HepG2 (cell line): ENCODE results near the gene ETS2. TPM values are rescaled to one million over a fixed set of nuclear protein-coding genes. Genes with fewer than 3 reads are reported as not detected.

Experiments used
- BRD4 ChIP-seq: sonication (generic); formaldehyde crosslinking; IDR thresholded peaks from 2 replicates; pipeline ENCODE4 v1.4.0; 2020; ENCODE audit warnings: missing genetic modification reagents
- HNRNPLL ChIP-seq: fragments of 200-400 bp; formaldehyde crosslinking; IDR thresholded peaks from 2 replicates; pipeline ENCODE4 v1.6.1; 2017; ENCODE audit warnings: mild to moderate bottlenecking, low read depth, low read length; ENCODE audit not compliant: poor library complexity, severe bottlenecking
- KDM2A ChIP-seq: sonication (generic); formaldehyde crosslinking; IDR thresholded peaks from 2 replicates; pipeline ENCODE4 v1.4.0; 2020; ENCODE audit warnings: low read depth, missing genetic modification reagents, borderline replicate concordance
- MZF1 ChIP-seq: sonication (generic); formaldehyde crosslinking; IDR thresholded peaks from 2 replicates; pipeline ENCODE4 v1.8.1; 2023; ENCODE audit warnings: mild to moderate bottlenecking, missing genetic modification reagents, borderline replicate concordance
- NAIF1 ChIP-seq: sonication (generic); formaldehyde crosslinking; IDR thresholded peaks from 2 replicates; pipeline ENCODE4 v1.5.0; 2020; ENCODE audit warnings: mild to moderate bottlenecking, missing genetic modification reagents, borderline replicate concordance
- NKX3-1 ChIP-seq: sonication (generic); formaldehyde crosslinking; IDR thresholded peaks from 2 replicates; pipeline ENCODE4 v1.5.0; 2020; ENCODE audit warnings: missing genetic modification reagents
- SAFB2 ChIP-seq: sonication (generic); formaldehyde crosslinking; IDR thresholded peaks from 2 replicates; pipeline ENCODE4 v1.5.1; 2020; ENCODE audit warnings: missing genetic modification reagents, low read depth, mild to moderate bottlenecking, borderline replicate concordance
- SIN3A ChIP-seq: IDR thresholded peaks from 2 replicates; pipeline ENCODE4 v1.6.1; 2011; ENCODE audit warnings: low read depth, mild to moderate bottlenecking, control low read depth, low read length, borderline replicate concordance
- YEATS4 ChIP-seq: sonication (generic); formaldehyde crosslinking; IDR thresholded peaks from 2 replicates; pipeline ENCODE4 v1.4.0; 2020; ENCODE audit warnings: missing genetic modification reagents, borderline replicate concordance
- ZFP36L1 ChIP-seq: sonication (generic); formaldehyde crosslinking; IDR thresholded peaks from 2 replicates; pipeline ENCODE4 v1.8.0; 2022; ENCODE audit warnings: mild to moderate bottlenecking, missing genetic modification reagents, moderate library complexity
- ZFP82 ChIP-seq: sonication (generic); formaldehyde crosslinking; IDR thresholded peaks from 2 replicates; pipeline ENCODE4 v1.5.1; 2020; ENCODE audit warnings: mild to moderate bottlenecking, missing genetic modification reagents, borderline replicate concordance
- ZNF30 ChIP-seq: sonication (generic); formaldehyde crosslinking; IDR thresholded peaks from 2 replicates; pipeline ENCODE4 v1.5.0; 2020; ENCODE audit warnings: mild to moderate bottlenecking, missing genetic modification reagents
- ZNF780A ChIP-seq: sonication (generic); formaldehyde crosslinking; IDR thresholded peaks from 2 replicates; pipeline ENCODE4 v1.8.0; 2022; ENCODE audit warnings: mild to moderate bottlenecking, missing genetic modification reagents, moderate library complexity
- ZNF782 ChIP-seq: sonication (generic); formaldehyde crosslinking; IDR thresholded peaks from 2 replicates; pipeline ENCODE4 v1.4.0; 2020; ENCODE audit warnings: missing genetic modification reagents, mild to moderate bottlenecking, borderline replicate concordance
- ZNF841 ChIP-seq: sonication (generic); formaldehyde crosslinking; IDR thresholded peaks from 2 replicates; pipeline ENCODE4 v1.8.1; 2023; ENCODE audit warnings: missing genetic modification reagents, borderline replicate concordance
- polyA plus RNA-seq, 8 experiments: library from polyadenylated mRNA; depleted of rRNA in 3 of 8; stranded (reverse) in 7 of 8; unstranded in 1 of 8; fragments of >200 nt; fragmentation: Illumina TruSeq in 4 of 8; extraction: Trizol in 4 of 8; gene quantifications; 2 replicates each; pipeline versions ENCODE4 v1.2.1 to v1.2.3, GENCODE V29; 2011 to 2016; ENCODE audit warnings: low read depth in 4 of 8, missing spikeins in 1 of 8, mixed read lengths in 1 of 8; ENCODE audit not compliant: insufficient read depth in 1 of 8
- total RNA-seq, 5 experiments: library from RNA; depleted of rRNA; stranded (reverse); fragments of >200 nt; fragmentation: Illumina TruSeq; extraction: Trizol; gene quantifications; 2 replicates each; pipeline ENCODE4 v1.2.3, GENCODE V29; 2016; ENCODE audit warnings: low read depth in 1 of 5
- TF ChIP-seq, protein P1 (sequence below): sonication (generic); formaldehyde crosslinking; IDR thresholded peaks from 2 replicates; pipeline ENCODE4 v1.4.0; 2020; ENCODE audit warnings: missing genetic modification reagents, borderline replicate concordance
- TF ChIP-seq, protein P2 (sequence below): sonication (generic); formaldehyde crosslinking; IDR thresholded peaks from 2 replicates; pipeline ENCODE4 v1.4.0; 2020; ENCODE audit warnings: missing genetic modification reagents, borderline replicate concordance

The ETS2 gene
- total and polyA plus RNA-seq, 2 of the 13 experiments (the other 11 are each of a cell fraction or from before 2014, with no cell fraction given): 24.6 to 64.4 TPM

DNA sequence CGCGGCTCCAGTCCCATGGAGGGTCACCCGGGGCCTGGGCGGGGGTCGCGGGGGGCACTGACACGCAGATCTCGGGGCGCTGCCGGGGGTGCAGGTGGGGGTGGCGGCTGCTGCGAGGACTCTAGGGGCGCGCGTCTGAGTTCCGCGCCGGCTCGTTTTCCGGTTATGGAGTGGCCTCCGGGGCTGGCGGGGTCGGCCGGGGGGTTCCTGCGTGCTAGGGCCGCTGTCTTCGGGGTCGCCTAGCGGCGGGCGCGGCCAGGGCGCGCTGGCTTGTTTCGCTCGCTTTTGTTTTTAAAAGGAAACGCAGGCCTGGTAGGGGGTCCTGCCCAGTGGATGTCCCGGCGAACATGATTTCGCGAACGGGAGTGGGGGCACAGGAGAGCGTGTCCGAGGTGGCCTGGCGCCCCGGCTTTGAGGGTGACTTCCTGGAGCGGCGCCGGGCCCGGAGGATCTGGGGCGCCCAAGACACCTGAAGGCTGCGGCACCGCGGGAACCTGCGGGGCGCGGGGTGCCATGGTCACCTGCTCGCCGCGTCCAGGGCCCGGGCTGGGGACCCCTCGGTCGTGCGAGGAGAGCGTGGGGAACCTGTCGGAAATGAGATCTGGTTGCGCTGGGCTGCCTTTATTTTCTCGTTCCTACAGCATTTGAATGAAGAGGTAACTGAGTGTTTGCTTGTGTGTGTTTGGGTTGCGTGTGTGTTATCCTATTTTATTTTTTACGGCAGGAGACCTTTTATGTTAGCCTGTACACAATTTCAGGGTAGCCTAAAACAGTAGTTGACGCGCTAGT, 618 bp downstream of the ETS2 start (continued):
- TF ChIP-seq KDM2A: peak; percentile 19; the same call in 1 of the 2 replicates
- peak; percentile 38; the same call in 1 of the 2 replicates for TF ChIP-seq ZNF782 (CRISPR knock-in tag)
- peak; percentile 5 for TF ChIP-seq HNRNPLL
- no peak for TF ChIP-seq ZNF30 (CRISPR knock-in tag)
- TF ChIP-seq BRD4 (CRISPR knock-in tag): 0 out of 2 replicates have a peak, but pooled peaks have one; percentile 32
- TF ChIP-seq, protein P1, sequence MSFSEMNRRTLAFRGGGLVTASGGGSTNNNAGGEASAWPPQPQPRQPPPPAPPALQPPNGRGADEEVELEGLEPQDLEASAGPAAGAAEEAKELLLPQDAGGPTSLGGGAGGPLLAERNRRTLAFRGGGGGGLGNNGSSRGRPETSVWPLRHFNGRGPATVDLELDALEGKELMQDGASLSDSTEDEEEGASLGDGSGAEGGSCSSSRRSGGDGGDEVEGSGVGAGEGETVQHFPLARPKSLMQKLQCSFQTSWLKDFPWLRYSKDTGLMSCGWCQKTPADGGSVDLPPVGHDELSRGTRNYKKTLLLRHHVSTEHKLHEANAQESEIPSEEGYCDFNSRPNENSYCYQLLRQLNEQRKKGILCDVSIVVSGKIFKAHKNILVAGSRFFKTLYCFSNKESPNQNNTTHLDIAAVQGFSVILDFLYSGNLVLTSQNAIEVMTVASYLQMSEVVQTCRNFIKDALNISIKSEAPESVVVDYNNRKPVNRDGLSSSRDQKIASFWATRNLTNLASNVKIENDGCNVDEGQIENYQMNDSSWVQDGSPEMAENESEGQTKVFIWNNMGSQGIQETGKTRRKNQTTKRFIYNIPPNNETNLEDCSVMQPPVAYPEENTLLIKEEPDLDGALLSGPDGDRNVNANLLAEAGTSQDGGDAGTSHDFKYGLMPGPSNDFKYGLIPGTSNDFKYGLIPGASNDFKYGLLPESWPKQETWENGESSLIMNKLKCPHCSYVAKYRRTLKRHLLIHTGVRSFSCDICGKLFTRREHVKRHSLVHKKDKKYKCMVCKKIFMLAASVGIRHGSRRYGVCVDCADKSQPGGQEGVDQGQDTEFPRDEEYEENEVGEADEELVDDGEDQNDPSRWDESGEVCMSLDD: peak; percentile 41; the same call in 1 of the 2 replicates
- TF ChIP-seq SIN3A: 0 out of 2 replicates have a peak, but pooled peaks have one; percentile 23
- TF ChIP-seq, protein P2, sequence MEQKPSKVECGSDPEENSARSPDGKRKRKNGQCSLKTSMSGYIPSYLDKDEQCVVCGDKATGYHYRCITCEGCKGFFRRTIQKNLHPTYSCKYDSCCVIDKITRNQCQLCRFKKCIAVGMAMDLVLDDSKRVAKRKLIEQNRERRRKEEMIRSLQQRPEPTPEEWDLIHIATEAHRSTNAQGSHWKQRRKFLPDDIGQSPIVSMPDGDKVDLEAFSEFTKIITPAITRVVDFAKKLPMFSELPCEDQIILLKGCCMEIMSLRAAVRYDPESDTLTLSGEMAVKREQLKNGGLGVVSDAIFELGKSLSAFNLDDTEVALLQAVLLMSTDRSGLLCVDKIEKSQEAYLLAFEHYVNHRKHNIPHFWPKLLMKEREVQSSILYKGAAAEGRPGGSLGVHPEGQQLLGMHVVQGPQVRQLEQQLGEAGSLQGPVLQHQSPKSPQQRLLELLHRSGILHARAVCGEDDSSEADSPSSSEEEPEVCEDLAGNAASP (CRISPR knock-in tag): no peak
- TF ChIP-seq ZNF780A (CRISPR knock-in tag): no peak
- TF ChIP-seq MZF1: no peak
- TF ChIP-seq NKX3-1: peak; percentile 56; the same call in 1 of the 2 replicates
- TF ChIP-seq YEATS4 (CRISPR knock-in tag): peak; percentile 36; the same call in 1 of the 2 replicates
- 0 out of 2 replicates have a peak, but pooled peaks have one; percentile 14 for TF ChIP-seq ZNF841
- TF ChIP-seq NAIF1 (CRISPR knock-in tag): no peak
- 0 out of 2 replicates have a peak, but pooled peaks have one; percentile 24 for TF ChIP-seq ZFP36L1
- no peak for TF ChIP-seq ZFP82 (CRISPR knock-in tag)
- TF ChIP-seq SAFB2 (CRISPR knock-in tag): 0 out of 2 replicates have a peak, but pooled peaks have one; percentile 11
